Endodermal cell (in vitro differentiated cells): ENCODE results near the gene FRMD3. TPM values are rescaled to one million over a fixed set of nuclear protein-coding genes. Genes with fewer than 3 reads are reported as not detected.
A peak's percentile ranks its signal among the peaks of the same experiment; 100 is the strongest.

ENCODE experiments used
- DNase-seq: peaks from one replicate; pipeline ENCODE4 v3.0.0-alpha.2; 2017
- H3K27ac ChIP-seq: 2 replicates; pipeline ENCODE4 v1.5.1; 2013; ENCODE audit warnings: mild to moderate bottlenecking, low read depth, low read length, moderate library complexity
- H3K27me3 ChIP-seq: 2 replicates; pipeline ENCODE4 v1.6.1; 2013; ENCODE audit warnings: mild to moderate bottlenecking, low read length, moderate library complexity; ENCODE audit not compliant: insufficient read depth, control insufficient read depth, poor library complexity, severe bottlenecking
- H3K36me3 ChIP-seq: 2 replicates; pipeline ENCODE4 v1.7.0; 2013; ENCODE audit warnings: mild to moderate bottlenecking, low read length, moderate library complexity; ENCODE audit not compliant: control insufficient read depth, insufficient read depth
- H3K4me1 ChIP-seq: one replicate; pipeline ENCODE4 v1.7.0; 2013; ENCODE audit warnings: low read length; ENCODE audit not compliant: control insufficient read depth, insufficient read depth
- H3K4me3 ChIP-seq: 2 replicates; pipeline ENCODE4 v1.5.1; 2013; ENCODE audit warnings: mild to moderate bottlenecking, low read length, moderate library complexity
- H3K9ac ChIP-seq: 2 replicates; pipeline ENCODE4 v1.6.1; 2013; ENCODE audit warnings: mild to moderate bottlenecking, low read length, moderate library complexity; ENCODE audit not compliant: poor library complexity, severe bottlenecking; ENCODE audit errors: extremely low read depth
- H3K9me3 ChIP-seq: 2 replicates; pipeline ENCODE4 v1.6.1; 2013; ENCODE audit warnings: mild to moderate bottlenecking, low read length, moderate library complexity; ENCODE audit not compliant: control insufficient read depth
- H3K27ac Mint-ChIP-seq: 2 replicates; pipeline ENCODE4 v1.8.0; 2020; ENCODE audit warnings: mixed read lengths
- H3K27me3 Mint-ChIP-seq: 2 replicates; pipeline ENCODE4 v1.8.0; 2021; ENCODE audit warnings: mild to moderate bottlenecking, mixed read lengths; ENCODE audit not compliant: insufficient read depth
- H3K36me3 Mint-ChIP-seq: 2 replicates; pipeline ENCODE4 v1.8.0; 2020; ENCODE audit warnings: low read depth, mixed read lengths
- H3K4me1 Mint-ChIP-seq: 2 replicates; pipeline ENCODE4 v1.8.0; 2020; ENCODE audit warnings: mixed read lengths
- H3K4me3 Mint-ChIP-seq: 2 replicates; pipeline ENCODE4 v1.8.0; 2020; ENCODE audit warnings: mild to moderate bottlenecking, moderate library complexity, mixed read lengths
- H3K9me3 Mint-ChIP-seq: 2 replicates; pipeline ENCODE4 v1.8.0; 2020; ENCODE audit warnings: mild to moderate bottlenecking, mixed read lengths
- CTCF ChIP-seq: fragments of 200-600 bp; sonication (generic); conservative IDR thresholded peaks from 2 replicates; pipeline ENCODE4 v1.5.0; 2021; ENCODE audit warnings: antibody characterized with exemption, mild to moderate bottlenecking
- WGBS, 2 experiments: methylation state at CpG; one replicate each; pipeline versions ENCODE4 v1.1.5 to v1.1.7; 2013; ENCODE audit warnings: missing lambda C conversion rate in 2 of 2, mixed read lengths in 1 of 2; ENCODE audit not compliant: insufficient coverage in 1 of 2, insufficient read length in 1 of 2; 5-methylcytosine and 5-hydroxymethylcytosine counted together
- total RNA-seq, 2 donors: library from RNA; stranded (reverse); fragmentation: NEBNext Ultra II Directional in 1 of 2; extraction: Animal tissue kit (Norgen Biotek cat#: 25700) in 1 of 2; gene quantifications; 2 replicates in 1 of 2; 3 replicates in 1 of 2; pipeline ENCODE4 v1.2.1, GENCODE V29; 2021

Gene FRMD3
- total RNA-seq, 2 donors from 2014 or later = 0.13 to 0.35 TPM

- Mint-ChIP-seq H3K4me3 (no peak overlapping the region), H3K9me3 (peaks cover 14% of the 10 kb centered on the region), H3K27ac (no peak overlapping the region), H3K36me3 (no peaks in the 10 kb centered on the region), H3K27me3 (no peaks in the 10 kb centered on the region), H3K4me1 (peaks cover 4% of the 10 kb centered on the region)
- Histone ChIP-seq H3K27me3 (no peaks in the 10 kb centered on the region), H3K4me3 (no peak overlapping the region), H3K36me3 (no peaks in the 10 kb centered on the region), H3K4me1 (no peaks in the 10 kb centered on the region), H3K27ac (no peak overlapping the region), H3K9ac (no peak overlapping the region), H3K9me3 (peaks cover 20% of the 10 kb centered on the region)
- 75 to 83% methylated on average over 1 of the region's 1 CpG for WGBS, 2 experiments
- TF ChIP-seq CTCF = peak; percentile 82
- DNase-seq = no peak
Measured at GRCh38 chr9:83231039-83231438, 307.2 kb downstream of the FRMD3 start.

- H3K4me1 ChIP-seq = no peaks in the 10 kb centered on the region
- WGBS, 2 experiments = 86 to 100% methylated on average over 2 to 3 of the region's 3 CpGs
- peaks cover 18% of the 10 kb centered on the region for H3K9me3 Mint-ChIP-seq
- H3K27me3 ChIP-seq = no peaks in the 10 kb centered on the region
- H3K27me3 Mint-ChIP-seq = peaks cover 15% of the 10 kb centered on the region
- H3K4me3 Mint-ChIP-seq = no peak overlapping the region
- no peak for TF ChIP-seq CTCF
- DNase-seq = no peak
- no peak overlapping the region for H3K27ac Mint-ChIP-seq
- no peaks in the 10 kb centered on the region for H3K36me3 Mint-ChIP-seq
- H3K4me3 ChIP-seq = peak overlapping the region; percentile 56
- peaks cover 9% of the 10 kb centered on the region for H3K4me1 Mint-ChIP-seq
- H3K36me3 ChIP-seq = no peaks in the 10 kb centered on the region
- H3K27ac ChIP-seq = no peak overlapping the region
- no peaks in the 10 kb centered on the region for H3K9me3 ChIP-seq
- no peak overlapping the region for H3K9ac ChIP-seq
Measured at GRCh38 chr9:83220730-83221129, 317.5 kb downstream of the FRMD3 start.

- DNase-seq = no peak
Measured at GRCh38 chr9:83219924-83220438, 318.2 kb downstream of the FRMD3 start.

More at GRCh38 chr9:83219924-83220438, 318.2 kb downstream of the FRMD3 start:
- 77 to 83% methylated on average over 11 to 12 of the region's 12 CpGs for WGBS, 2 experiments
- no peak overlapping the region for H3K27ac Mint-ChIP-seq
- H3K27ac ChIP-seq = no peak overlapping the region
- TF ChIP-seq CTCF = no peak
- peak overlapping the region; percentile 79 for H3K4me3 ChIP-seq
- H3K9me3 Mint-ChIP-seq = peaks cover 21% of the 10 kb centered on the region
- no peaks in the 10 kb centered on the region for H3K27me3 ChIP-seq
- no peaks in the 10 kb centered on the region for H3K36me3 ChIP-seq
- H3K9ac ChIP-seq = peak overlapping the region; percentile 45
- no peaks in the 10 kb centered on the region for H3K4me1 ChIP-seq
- H3K9me3 ChIP-seq = no peaks in the 10 kb centered on the region
- H3K4me3 Mint-ChIP-seq = peak overlapping the region; percentile 84
- H3K36me3 Mint-ChIP-seq = no peaks in the 10 kb centered on the region
- H3K27me3 Mint-ChIP-seq = peaks cover 15% of the 10 kb centered on the region
- H3K4me1 Mint-ChIP-seq = peaks cover 9% of the 10 kb centered on the region
